Osteoblast (primary cell): ENCODE measurements around the gene FOXF1. TPM values are rescaled to one million over a fixed set of nuclear protein-coding genes. Genes with fewer than 3 reads are reported as not detected.

Source experiments
- DNase-seq: peaks from one replicate; pipeline ENCODE4 v3.0.0; 2011; ENCODE audit warnings: low spot score, mixed read lengths; ENCODE audit not compliant: insufficient read length; ENCODE audit errors: missing footprints
- H2AFZ ChIP-seq: 2 replicates; pipeline ENCODE4 v1.6.0; 2011; ENCODE audit warnings: mild to moderate bottlenecking, low read length
- H3K27ac ChIP-seq: 2 replicates; pipeline ENCODE4 v1.5.1; 2011; ENCODE audit warnings: mild to moderate bottlenecking, low read depth, low read length, moderate library complexity
- H3K27me3 ChIP-seq: 2 replicates; pipeline ENCODE4 v1.6.0; 2012; ENCODE audit warnings: mild to moderate bottlenecking, control low read depth, inconsistent platforms, low read length, moderate library complexity; ENCODE audit not compliant: insufficient read depth
- H3K36me3 ChIP-seq: 2 replicates; pipeline ENCODE4 v1.5.1; 2011; ENCODE audit warnings: mild to moderate bottlenecking, low read length, control low read depth, moderate library complexity; ENCODE audit not compliant: insufficient read depth
- H3K4me1 ChIP-seq: 2 replicates; pipeline ENCODE4 v1.5.1; 2011; ENCODE audit warnings: mild to moderate bottlenecking, low read length, control low read depth, moderate library complexity; ENCODE audit not compliant: insufficient read depth
- H3K4me2 ChIP-seq: 2 replicates; pipeline ENCODE4 v1.6.0; 2011; ENCODE audit warnings: mild to moderate bottlenecking, low read length; ENCODE audit not compliant: insufficient read depth
- H3K4me3 ChIP-seq: fragments of 200-600 bp; sonication (generic); 3 replicates; pipeline ENCODE4 v1.5.1; 2012; ENCODE audit warnings: mild to moderate bottlenecking, low read length, inconsistent platforms; ENCODE audit not compliant: insufficient read depth
- H3K79me2 ChIP-seq: 2 replicates; pipeline ENCODE4 v1.6.0; 2012; ENCODE audit warnings: mild to moderate bottlenecking, low read length, control low read depth, inconsistent platforms; ENCODE audit not compliant: insufficient read depth
- H3K9me3 ChIP-seq: 2 replicates; pipeline ENCODE4 v1.5.1; 2011; ENCODE audit warnings: low read depth, low read length, control low read depth
- H4K20me1 ChIP-seq: 2 replicates; pipeline ENCODE4 v1.6.0; 2012; ENCODE audit warnings: mild to moderate bottlenecking, low read length, control low read depth; ENCODE audit not compliant: insufficient read depth
- CTCF ChIP-seq: IDR thresholded peaks from 2 replicates; pipeline ENCODE4 v1.5.1; 2011; ENCODE audit warnings: mild to moderate bottlenecking, low read depth, low read length, moderate library complexity; ENCODE audit errors: extremely low read depth
- total RNA-seq: library from RNA; depleted of rRNA; stranded (reverse); fragments of >200 nt; gene quantifications from 2 replicates; pipeline ENCODE4 v1.2.3, GENCODE V29; 2012

The FOXF1 gene
- total RNA-seq, 1 donor, result not detected

GRCh38 chr16:86531641-86532525 is 21.6 kb downstream of the FOXF1 start:
- Histone ChIP-seq H4K20me1 (peaks cover 4% of the 10 kb centered on the region), H3K36me3 (peaks cover 2% of the 10 kb centered on the region), H3K79me2 (no peaks in the 10 kb centered on the region), H3K27ac (no peak overlapping the region), H3K4me2 (no peak overlapping the region), H3K4me3 (no peak overlapping the region), H3K4me1 (peaks cover 4% of the 10 kb centered on the region), H3K27me3 (no peaks in the 10 kb centered on the region), H3K9me3 (no peaks in the 10 kb centered on the region), H2AFZ (no peak overlapping the region)
- no peak for TF ChIP-seq CTCF
- DNase-seq, result peak; percentile 64

GRCh38 chr16:86532526-86532815 is 22.1 kb downstream of the FOXF1 start:
- Histone ChIP-seq H3K4me3 (no peak overlapping the region), H3K4me1 (peaks cover 4% of the 10 kb centered on the region), H4K20me1 (peaks cover 4% of the 10 kb centered on the region), H2AFZ (no peak overlapping the region), H3K27me3 (no peaks in the 10 kb centered on the region), H3K9me3 (no peaks in the 10 kb centered on the region), H3K79me2 (no peaks in the 10 kb centered on the region), H3K36me3 (peaks cover 8% of the 10 kb centered on the region), H3K27ac (no peak overlapping the region), H3K4me2 (no peak overlapping the region)
- no peak for DNase-seq
- TF ChIP-seq CTCF, result no peak

GRCh38 chr16:86533076-86533475 is 22.7 kb downstream of the FOXF1 start:
- peaks cover 4% of the 10 kb centered on the region for H4K20me1 ChIP-seq
- no peak overlapping the region for H3K27ac ChIP-seq

More at GRCh38 chr16:86533076-86533475, 22.7 kb downstream of the FOXF1 start:
- no peak overlapping the region for H3K4me3 ChIP-seq
- no peak overlapping the region for H2AFZ ChIP-seq
- no peak overlapping the region for H3K4me2 ChIP-seq
- H3K4me1 ChIP-seq, result peaks cover 4% of the 10 kb centered on the region
- H3K79me2 ChIP-seq, result no peaks in the 10 kb centered on the region
- peak; percentile 56 for DNase-seq
- no peaks in the 10 kb centered on the region for H3K27me3 ChIP-seq
- H3K9me3 ChIP-seq, result no peaks in the 10 kb centered on the region
- TF ChIP-seq CTCF, result no peak
- peaks cover 14% of the 10 kb centered on the region for H3K36me3 ChIP-seq
